Measurements from ENCODE around the gene RNF44. TPM values are rescaled to one million over a fixed set of nuclear protein-coding genes. Genes with fewer than 3 reads are reported as not detected.

Gene RNF44
- polyA plus RNA-seq, 4 donors, result 39.8 to 79.0 (median 43.3) TPM

DNA sequence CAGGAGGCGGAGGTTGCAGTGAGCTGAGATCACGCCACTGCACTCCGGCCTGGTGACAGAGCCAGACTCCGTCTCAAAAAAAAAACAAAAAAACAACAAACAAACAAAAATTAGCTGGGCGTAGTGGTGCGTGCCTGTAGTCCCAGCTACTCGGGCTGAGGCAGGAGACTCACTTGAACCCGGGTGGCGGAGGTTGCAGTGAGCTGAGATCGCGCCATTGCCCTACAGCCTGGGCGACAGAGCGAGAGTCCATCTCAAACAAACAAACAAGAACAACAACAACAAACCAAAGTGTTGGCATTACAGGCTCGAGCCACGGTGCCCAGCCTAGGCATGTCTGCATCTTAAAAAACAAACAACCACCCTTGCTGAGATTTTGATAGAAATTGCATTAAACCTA lies 12.2 kb downstream of the RNF44 start:
- no peak for DNase-seq (ENCODE audit: low read depth in 4 of 4, low spot score in 3 of 4)

DNA sequence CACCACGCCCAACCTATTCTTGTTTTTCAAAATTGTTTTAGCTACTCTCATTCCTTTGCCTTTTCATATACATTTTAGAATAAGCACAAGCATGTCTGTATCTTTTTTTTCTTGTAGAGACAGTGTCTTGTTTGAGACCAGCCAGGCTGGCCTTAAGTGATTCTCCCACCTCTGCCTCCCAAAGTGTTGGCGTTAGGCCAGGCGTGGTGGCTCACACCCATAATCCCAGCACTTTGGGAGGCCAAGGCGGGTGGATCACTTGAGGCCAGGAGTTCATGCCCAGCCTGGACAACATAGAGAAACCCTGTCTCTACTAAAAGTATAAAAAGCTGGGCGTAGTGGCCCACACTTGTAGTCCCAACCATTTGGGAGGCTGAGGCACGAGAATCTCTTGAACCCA lies 13.1 kb downstream of the RNF44 start:
- DNase-seq (ENCODE audit: low read depth in 4 of 4, low spot score in 3 of 4), result no peak

DNA sequence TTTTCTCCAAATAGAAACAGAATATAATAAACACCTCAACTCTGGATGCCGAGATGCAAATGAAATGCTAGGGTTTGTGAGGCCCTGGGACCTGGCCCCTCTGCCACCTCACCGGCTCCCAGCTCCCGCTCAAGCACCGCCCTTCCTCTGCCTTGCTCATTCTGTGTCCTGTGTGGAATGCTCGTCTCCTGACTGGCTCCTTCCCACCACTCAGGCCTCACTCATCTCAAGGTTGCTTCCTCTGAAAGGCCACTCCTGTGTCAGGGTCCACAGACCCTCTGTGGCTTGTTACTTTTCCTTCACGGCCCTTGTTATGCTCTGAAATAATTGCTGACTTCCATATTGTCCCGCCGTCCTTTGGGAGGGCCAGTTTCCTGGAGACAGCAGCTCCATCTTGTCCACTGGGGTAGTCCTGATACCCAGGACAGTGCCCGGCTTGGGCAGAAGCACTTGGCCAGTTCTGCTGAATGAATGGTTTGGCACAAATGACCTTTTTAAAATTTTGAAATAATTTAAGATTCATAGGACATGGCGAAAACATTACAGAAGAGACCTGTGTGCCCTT lies 15.4 kb downstream of the RNF44 start:
- no peak for DNase-seq (ENCODE audit: low read depth in 4 of 4, low spot score in 3 of 4)

DNA sequence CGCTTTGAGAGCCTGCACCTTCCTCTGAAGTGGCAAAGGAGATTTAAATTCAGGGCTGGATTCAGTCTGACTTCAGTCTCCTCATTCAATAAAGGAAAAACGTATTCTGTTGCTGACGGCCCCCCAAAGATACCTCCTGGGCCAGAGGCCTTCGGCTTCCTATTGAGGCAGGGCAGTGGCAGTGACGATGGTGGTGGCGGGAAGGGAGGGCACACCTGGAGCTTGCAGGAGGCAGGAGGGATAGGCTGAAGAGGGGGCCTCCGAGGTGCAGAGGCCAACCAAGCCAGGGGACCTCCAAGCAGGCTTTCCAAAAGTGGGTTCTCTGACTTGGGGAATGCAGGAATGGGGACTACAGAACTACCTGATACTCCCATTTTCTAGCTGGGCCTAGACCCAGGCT lies 15.9 kb downstream of the RNF44 start:
- DNase-seq (ENCODE audit: low read depth in 4 of 4, low spot score in 3 of 4), result no peak

DNA sequence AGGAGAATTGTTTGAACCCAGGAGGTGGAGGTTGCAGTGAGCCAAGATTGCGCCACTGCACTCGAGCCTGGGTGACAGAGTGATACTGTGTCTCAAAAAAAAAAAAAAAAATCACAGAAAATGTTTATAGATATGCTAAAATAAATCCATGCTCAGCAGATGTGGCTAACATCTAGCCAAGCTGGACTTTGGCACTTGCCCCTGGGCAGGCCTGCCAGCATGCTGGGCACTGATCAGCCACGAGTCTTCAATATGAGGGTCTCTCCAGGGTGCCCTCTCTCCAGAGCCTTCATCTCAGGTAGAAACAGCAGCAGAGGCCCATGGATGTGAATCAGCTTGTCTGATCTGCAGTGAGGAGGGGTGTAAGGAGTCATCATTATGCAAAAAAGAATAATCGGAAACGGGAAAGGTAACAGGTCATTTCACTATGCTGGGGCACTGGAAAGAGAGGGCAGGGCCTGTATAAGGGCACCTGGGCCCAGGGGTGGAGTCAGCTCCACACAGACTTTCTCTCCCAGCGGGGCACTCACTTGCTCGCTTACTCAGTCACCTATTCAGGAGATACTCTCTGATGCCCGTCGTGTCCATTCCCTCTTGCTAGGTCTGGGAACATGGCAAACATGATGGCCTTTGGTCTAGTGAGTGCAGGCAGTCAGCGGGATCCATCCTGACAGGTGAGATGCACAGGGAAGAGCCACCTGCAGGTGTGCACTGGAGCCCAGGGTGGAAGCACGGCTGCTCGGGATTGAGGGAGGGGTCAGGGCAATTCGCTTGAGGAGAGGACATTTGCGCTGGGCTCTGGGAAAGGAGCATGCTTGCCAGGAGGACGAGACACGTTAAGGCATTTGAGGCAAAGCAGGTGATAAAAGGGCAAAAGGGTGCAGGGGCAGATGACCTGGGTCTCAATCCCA lies 17.1 kb downstream of the RNF44 start:
- no peak for DNase-seq (ENCODE audit: low read depth in 4 of 4, low spot score in 3 of 4)

DNA sequence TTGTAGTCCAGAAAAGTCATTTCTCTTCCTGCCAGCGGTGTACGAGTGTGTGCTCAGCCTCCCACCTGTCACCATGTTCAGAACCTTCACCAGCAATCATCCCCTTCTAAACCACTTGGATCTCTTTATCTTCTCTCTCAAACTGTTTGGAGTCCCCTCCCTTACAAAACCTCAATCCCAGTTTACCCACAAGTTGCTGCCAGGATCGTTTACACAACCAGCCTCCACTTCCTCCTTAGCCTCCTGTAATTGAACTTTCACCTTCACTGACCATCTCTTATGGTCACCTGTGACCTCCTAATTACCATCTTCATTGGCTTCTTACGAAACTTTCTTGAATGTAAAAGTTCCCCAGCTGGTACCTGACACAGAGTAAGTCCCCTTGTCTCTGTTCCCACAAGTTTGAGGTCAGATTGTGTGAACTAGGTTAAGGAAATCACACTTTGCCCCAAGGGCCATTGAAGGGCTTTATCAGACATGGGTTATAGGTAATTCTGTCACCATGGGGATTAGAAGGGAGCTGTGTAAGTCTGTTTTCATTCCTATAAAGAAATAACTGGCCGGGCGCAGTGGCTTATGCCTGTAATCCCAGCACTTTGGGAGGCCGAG lies 20.0 kb downstream of the RNF44 start:
- no peak for DNase-seq (ENCODE audit: low read depth in 4 of 4, low spot score in 3 of 4)

DNA sequence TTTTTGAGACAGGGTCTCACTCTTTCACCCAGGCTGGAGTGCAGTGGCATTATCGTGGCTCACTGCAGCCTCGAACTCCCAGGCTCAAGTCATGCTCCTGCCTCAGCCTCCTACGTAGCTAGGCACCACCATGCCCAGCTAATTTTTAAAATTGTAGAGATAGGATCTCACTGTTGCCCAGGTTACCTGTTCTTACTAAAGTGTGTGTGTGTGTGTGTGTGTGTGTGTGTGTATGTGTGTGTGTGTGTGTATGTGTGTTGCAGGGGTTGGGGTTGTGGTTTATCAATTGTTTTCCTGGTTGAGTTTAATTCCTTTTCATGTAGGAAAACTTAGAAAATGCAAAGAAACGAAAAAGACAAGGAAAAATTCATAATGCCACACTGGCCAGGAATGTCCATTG lies 21.8 kb downstream of the RNF44 start:
- no peak for DNase-seq (ENCODE audit: low read depth in 4 of 4, low spot score in 3 of 4)

DNA sequence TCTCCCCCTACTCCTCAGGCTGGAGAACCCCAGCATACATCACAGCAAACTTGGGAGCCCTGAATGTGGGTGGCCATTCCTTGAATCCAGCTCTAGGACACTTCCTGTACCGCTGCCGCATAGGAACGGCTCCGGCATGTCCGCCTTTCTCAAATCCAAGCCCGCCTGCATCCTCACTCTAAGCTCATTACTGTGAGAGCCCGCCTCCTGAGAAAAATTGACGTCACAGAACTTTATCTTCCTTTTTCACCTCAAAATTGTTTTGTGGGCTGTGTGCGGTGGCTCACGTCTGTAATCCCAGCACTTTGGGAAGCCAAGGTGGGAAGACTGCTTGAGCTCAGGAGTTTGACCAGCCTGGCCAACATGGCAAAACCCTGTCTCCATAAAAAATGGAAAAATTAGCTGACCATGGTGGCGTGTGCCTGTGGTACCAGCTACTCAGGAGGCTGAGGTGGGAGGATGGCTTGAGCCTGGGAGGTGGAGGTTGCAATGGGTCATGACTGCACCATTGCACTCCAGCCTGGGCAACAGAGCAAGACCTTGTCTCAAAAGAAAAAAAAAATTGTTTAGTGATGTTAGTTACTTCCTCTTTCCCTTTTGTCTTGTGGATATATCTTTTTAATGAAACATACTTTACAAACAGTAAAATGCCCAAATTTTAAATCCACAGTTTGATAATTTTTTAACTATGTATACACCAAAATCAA lies 22.8 kb downstream of the RNF44 start:
- DNase-seq (ENCODE audit: low read depth in 4 of 4, low spot score in 3 of 4), result no peak

DNA sequence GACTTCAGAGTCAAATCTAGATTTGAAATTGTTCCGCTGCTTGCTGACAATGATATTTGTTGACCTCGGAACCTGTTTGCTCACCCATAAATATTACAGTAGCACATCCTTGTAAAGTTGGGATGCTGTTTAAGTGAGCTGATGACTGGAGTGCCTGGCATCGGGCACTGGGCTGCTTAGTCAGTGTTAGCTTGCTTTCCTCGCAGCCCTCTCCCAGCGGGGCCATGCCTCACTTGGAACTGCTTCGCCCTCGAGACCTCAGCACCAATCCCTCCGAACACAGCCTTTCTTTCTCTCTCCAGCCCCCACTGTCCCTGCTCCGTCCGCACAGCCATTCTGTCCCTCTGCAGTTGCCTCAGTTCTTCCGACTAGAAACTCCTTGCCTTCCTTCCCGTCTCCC lies 23.4 kb downstream of the RNF44 start:
- no peak for DNase-seq (ENCODE audit: low read depth in 4 of 4, low spot score in 3 of 4)

DNA sequence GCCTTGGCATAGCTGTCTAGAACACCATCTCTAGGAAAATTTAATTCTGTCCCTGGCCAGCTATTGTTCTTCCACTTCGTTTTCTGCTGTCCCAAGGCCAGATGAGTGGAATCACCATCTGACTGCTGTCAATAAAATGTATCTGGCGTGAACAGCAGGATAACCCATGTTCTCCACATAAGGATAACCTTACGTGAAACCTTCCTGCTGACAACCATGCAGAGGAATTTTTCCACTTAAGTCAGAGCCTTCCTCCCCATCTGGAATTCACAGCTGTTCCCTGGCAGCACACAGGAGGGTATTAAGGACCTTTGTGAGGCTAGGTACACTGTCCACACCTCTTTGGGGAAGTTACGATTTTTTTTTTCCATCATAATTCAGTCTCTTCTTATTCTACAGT lies 28.6 kb downstream of the RNF44 start:
- no peak for DNase-seq (ENCODE audit: low read depth in 4 of 4, low spot score in 3 of 4)

DNA sequence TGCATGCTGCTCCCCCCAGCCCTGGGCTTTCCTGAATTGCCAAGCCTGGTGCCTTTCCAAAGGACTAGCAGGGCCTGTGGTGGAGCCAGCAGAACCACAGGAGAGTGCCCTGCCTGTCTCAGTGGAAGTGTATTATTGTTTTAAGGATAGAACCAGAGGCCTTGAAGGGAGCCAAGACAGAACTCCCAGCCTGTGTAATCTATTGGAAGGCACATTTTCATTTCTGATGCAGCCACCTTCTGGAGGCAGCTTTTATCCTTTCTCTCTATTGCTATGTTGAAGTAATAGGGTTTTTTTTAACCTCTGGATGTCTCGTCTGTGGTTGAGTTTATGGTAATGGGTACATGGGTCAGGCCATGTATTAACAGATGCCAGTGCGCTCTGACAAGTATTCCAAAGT lies 29.3 kb downstream of the RNF44 start:
- DNase-seq (ENCODE audit: low read depth in 4 of 4, low spot score in 3 of 4), result no peak

DNA sequence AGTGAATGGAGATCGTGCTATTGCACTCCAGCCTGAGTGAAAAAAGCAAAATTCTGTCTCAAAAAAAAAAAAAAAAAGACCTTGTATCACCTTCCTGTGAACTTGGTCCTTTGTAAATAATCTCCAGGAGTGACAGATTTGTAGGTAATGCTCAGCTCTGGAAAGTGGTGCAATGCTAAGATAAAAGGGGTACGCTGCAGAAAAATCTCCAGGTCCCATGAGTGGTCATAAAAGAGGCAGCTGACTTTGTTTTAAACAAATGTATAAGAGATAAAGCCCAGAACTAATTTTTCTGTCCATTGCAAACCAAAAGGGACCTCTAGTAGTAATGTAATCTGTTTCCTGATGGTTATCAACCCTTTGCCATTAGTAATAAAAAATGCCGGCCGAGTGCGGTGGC lies 33.7 kb downstream of the RNF44 start:
- no peak for DNase-seq (ENCODE audit: low read depth in 4 of 4, low spot score in 3 of 4)

DNA sequence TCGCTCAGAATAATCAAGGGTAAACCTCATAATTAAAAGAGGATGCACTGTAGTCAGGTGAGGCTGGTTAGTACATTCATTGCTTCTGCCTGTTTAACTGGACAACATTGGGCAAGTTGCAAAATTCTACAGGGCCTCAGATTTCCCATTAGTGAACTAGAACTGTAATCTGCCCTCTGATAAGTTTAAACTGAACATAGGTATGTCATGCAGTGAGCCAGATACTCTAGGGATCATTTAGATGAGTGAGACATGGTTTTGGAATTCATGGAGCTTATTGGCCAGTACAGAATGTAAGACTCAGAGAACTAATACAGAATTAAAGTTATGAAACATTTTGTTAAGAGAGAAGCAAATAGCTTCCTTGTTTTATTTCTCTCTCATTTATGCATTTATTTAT lies 35.9 kb downstream of the RNF44 start:
- DNase-seq (ENCODE audit: low read depth in 4 of 4, low spot score in 3 of 4), result no peak

DNA sequence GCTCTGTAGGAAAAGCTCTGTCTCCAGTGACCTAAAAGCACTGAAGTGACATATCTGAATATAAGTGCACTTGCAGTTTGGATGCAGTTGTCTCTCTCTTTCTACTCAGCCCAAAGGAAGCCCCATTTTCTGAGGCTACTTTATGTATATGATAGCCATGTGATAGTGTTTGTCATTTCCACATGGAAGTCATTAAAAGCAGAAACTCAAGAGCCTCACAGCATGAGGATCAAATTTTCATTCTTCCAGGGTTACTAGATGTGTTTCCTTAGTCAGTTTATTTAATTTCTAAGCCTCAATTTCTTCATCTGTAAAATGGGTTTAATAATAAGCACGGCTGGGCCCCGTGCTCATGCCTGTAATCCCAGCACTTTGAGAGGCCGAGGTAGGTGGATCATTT lies 36.7 kb downstream of the RNF44 start:
- DNase-seq (ENCODE audit: low read depth in 4 of 4, low spot score in 3 of 4), result no peak

DNA sequence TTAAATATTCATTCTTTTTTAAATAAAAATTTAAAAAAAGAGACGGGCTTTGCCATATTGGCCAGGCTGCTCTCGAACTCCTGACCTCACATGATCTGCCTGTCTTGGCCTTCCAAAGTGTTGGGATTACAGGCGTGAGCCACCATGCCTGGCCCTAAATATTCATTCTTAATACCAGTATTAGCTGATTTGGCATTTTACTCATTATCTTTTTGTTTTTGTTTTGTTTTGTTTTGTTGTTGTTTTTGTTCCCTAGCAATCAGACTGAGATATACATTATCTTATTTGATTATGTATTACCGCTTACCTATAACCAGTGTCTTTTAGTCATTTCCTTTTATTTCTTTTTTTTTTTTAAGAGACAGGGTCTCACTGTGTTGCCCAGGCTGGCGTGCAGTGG lies 37.9 kb downstream of the RNF44 start:
- no peak for DNase-seq (ENCODE audit: low read depth in 4 of 4, low spot score in 3 of 4)

DNA sequence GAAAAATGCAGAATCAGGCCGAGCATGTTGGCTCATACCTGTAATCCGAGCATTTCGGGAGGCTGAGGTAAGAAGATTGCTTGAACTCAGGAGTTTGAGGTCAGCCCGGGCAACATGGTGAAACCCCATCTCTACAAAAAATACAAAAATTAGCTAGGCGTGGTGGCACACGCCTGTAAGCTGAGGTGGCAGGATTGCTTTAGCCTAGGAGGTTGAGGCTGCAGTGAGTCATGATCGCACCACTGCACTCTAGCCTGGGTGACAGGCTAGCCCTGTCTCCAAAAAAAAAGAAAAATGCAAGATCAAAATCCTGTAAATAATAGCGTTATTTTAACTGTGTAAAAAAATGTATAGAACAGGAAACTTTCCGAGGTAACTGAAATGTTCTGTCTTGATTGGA lies 39.4 kb downstream of the RNF44 start:
- no peak for DNase-seq (ENCODE audit: low read depth in 4 of 4, low spot score in 3 of 4)

DNA sequence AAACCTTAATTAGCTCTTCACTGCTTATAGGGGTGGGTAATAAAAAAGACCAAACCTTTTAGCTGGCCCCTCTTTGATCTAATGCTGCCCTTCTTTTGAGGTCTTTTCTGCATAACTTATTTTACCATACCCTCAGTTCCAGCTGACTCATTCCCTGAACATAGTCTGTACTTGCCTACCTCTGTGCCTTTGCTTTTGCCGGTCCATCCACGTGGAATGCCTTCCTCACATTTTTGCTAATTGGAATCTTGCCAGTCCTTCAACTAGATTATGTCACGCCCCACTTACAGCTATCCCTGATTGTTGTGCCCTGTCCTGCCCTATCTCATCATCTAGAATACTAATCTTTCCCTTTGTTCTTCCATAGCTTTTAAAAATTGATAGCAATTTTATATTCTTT lies 44.8 kb downstream of the RNF44 start:
- DNase-seq (ENCODE audit: low read depth in 4 of 4, low spot score in 3 of 4), result no peak

DNA sequence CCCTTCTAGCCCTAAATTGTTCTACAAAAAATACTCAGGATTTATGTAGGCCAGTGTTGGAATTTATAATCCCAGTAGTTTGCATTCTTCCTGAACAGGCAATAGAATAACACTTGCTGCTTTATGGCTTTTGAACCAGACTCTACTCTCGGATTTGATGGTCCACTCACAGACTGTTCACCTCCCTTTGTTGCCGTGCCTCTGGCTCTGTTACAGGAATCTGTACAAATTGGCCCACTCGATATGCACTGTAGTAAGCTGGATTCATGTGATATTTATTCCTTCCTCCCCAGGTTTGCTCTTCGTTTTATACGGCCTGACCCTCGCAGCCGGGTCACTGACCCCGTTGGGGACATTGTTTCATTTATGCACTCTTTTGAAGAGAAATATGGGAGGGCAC lies 45.3 kb downstream of the RNF44 start:
- DNase-seq (ENCODE audit: low read depth in 4 of 4, low spot score in 3 of 4), result no peak

DNA sequence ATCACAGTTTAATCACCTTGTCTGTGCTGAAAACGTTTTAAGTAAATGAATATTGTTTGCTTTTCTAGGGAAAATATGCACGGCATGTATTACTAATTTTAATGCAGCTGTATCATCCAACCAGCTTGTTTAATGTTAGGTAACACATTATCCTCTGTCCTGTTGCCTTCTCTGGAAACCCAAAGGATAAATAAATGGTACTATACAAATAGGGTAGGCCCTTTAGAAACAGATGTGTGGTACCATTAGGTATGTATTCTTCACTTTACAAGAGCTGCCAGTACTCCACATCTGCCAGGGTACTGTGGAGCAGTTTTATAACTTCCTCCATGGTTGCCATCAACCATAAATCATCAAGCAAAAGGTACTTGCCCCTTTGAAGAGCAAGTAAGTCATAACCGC lies 46.1 kb downstream of the RNF44 start:
- DNase-seq (ENCODE audit: low read depth in 4 of 4, low spot score in 3 of 4), result no peak

DNA sequence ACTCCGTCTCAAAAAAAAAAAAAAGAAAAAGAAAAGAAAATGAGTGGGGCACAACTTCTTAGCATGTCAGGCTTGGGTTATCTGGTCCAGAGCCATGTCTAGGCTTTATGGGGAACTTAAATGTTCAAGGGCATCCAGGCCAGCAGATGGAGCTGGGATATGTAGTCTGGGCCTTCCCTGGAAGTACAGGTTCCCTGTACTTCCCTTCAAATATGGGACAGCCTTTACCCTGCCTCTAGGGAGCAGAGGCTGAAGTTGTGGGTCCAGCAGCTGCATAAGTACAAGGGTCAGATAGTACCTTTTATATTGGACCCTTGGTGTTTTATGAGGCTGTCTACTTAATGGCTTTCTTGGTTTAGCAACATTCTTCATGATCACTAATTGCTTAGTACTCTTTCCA lies 46.9 kb downstream of the RNF44 start:
- DNase-seq (ENCODE audit: low read depth in 4 of 4, low spot score in 3 of 4), result no peak

DNA sequence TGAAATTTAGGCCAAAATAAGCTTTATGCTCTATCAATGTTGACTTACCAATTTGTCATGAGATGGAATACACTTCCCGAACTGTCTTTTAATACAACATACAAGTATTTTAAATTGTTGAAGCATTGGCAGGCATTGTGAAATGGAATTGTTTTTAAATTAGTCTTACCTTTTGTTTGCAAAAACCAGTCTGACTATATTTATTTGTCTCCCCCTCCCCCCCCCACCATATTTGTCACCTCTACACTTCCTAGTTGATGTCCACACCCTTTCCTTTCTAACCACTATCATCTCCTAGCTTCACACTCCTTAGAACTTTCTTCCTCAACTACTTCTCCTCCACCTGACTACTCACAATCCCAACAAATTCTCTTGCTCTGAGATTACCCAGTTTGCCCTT lies 48.1 kb downstream of the RNF44 start:
- DNase-seq (ENCODE audit: low read depth in 4 of 4, low spot score in 3 of 4), result no peak

Measured in left renal pelvis (tissue), 4 donors.